Measurements from ENCODE around the gene LDB3. TPM values are rescaled to one million over a fixed set of nuclear protein-coding genes. Genes with fewer than 3 reads are reported as not detected.

Gene LDB3
- total and polyA plus RNA-seq, 2 of the 8 experiments (the other 6 are each of a cell fraction or from before 2014, with no cell fraction given), result 0.20 to 0.43 TPM

GRCh38 chr10:86653379-86653778 lies 14.9 kb upstream of the LDB3 start:
- Histone ChIP-seq H3K56ac (replicated peaks; ENCODE audit: insufficient read length, low read depth, low read length) (peak overlapping the region; percentile 98), H3K4me1 (replicated peaks in 1 of 4; ENCODE audit: control insufficient read depth in 3 of 4, insufficient read depth in 4 of 4, low read length in 3 of 4) (peaks cover 0 to 6% (median 3%) of the 10 kb centered on the region in 4 experiments; a peak in 1 of 7 replicates), H3K27ac (ENCODE audit: low read depth, low read length) (no peak overlapping the region), H3K36me3 (ENCODE audit: control insufficient read depth in 2 of 4, insufficient read depth in 4 of 4, low read length in 3 of 4) (no peaks in the 10 kb centered on the region), H2AK5ac (ENCODE audit: low read depth, low read length) (no peak overlapping the region), H3K79me1 (ENCODE audit: low read depth, low read length) (no peaks in the 10 kb centered on the region), H3K4ac (replicated peaks; ENCODE audit: insufficient read length, low read depth, low read length) (no peak overlapping the region), H2AFZ (ENCODE audit: low read length) (no peak overlapping the region), H2BK5ac (ENCODE audit: low read depth, low read length) (no peak overlapping the region), H3K4me3 (ENCODE audit: extremely low read depth in 1 of 4, insufficient read depth in 2 of 4, low read depth in 3 of 4, low read length in 4 of 4) (no peak overlapping the region), H4K91ac (replicated peaks; ENCODE audit: insufficient read length, low read length) (no peak overlapping the region), H3K9me3 (ENCODE audit: insufficient read depth in 2 of 2, low read depth in 1 of 2, low read length in 1 of 2) (no peaks in the 10 kb centered on the region), H2BK120ac (replicated peaks; ENCODE audit: low read depth, low read length) (no peak overlapping the region), H4K8ac (ENCODE audit: extremely low read depth, insufficient read depth, low read length) (no peak overlapping the region; the same call in 1 of the 2 replicates), H3K14ac (ENCODE audit: insufficient read length) (no peak overlapping the region), H3K79me2 (ENCODE audit: control insufficient read depth in 1 of 2, insufficient read depth in 2 of 2, low read length in 2 of 2) (no peaks in the 10 kb centered on the region), H2BK20ac (ENCODE audit: low read length) (0 out of 2 replicates have a peak overlapping the region, but pooled peaks have one; percentile 61), H4K20me1 (replicated peaks in 1 of 2; ENCODE audit: control insufficient read depth in 1 of 2, insufficient read depth in 2 of 2, low read length in 2 of 2) (peaks cover 0 to 6% of the 10 kb centered on the region in 2 experiments), H3K27me3 (replicated peaks in 1 of 4; ENCODE audit: control insufficient read depth in 3 of 4, extremely low read depth in 1 of 4, insufficient read depth in 3 of 4, low read length in 3 of 4) (0 out of 7 replicates have a peak, but pooled peaks cover 0 to 2% (median 0%) of the 10 kb centered on the region in 4 experiments), H2BK15ac (ENCODE audit: low read length) (no peak overlapping the region), H3K4me2 (ENCODE audit: insufficient read depth in 1 of 2, low read depth in 2 of 2, low read length in 2 of 2) (no peak overlapping the region), H3K23ac (ENCODE audit: insufficient read length) (no peak overlapping the region), H3K23me2 (ENCODE audit: low read depth, low read length) (peaks cover 7% of the 10 kb centered on the region; the same call in 1 of the 2 replicates), H4K5ac (ENCODE audit: insufficient read length, low read depth, low read length) (no peak overlapping the region), H3K18ac (ENCODE audit: extremely low read depth, low read length) (no peak overlapping the region), H3K9ac (replicated peaks in 1 of 4; ENCODE audit: extremely low read depth in 1 of 4, low read depth in 3 of 4, low read length in 3 of 4) (no peak overlapping the region), H2BK12ac (ENCODE audit: low read depth, low read length) (no peak overlapping the region)
- POLR2A ChIA-PET (ENCODE audit: partially characterized antibody), result interaction anchor here (1.9 kb wide), 1 partner anchor 11 kb away, joined by 4 read pairs; no protein-coding TSS in a partner anchor
- WGBS, 2 experiments (ENCODE audit: extremely low coverage in 1 of 2, insufficient coverage in 1 of 2, insufficient read length in 1 of 2, insufficient replicate concordance in 2 of 2, low coverage in 1 of 2, low lambda C conversion rate in 2 of 2, missing lambda C conversion rate in 1 of 2), result 95% methylated on average over 3 of the region's 3 CpGs; no CpG with 5 or more reads in 1 of the 2 experiments
- CTCF ChIA-PET (ENCODE audit: partially characterized antibody), result interaction anchor here (0.7 to 2.0 kb wide), 3 partner anchors 9 to 68 kb away, joined by 3 to 7 read pairs (median 4); no protein-coding TSS in a partner anchor
- TF ChIP-seq RAD21 (IDR thresholded peaks at IDR 0.05 in 1 of 2, conservative IDR thresholded peaks at IDR 0.05 in 1 of 2; ENCODE audit: low read depth in 2 of 2, low read length in 2 of 2) (no peak), E2F6 (IDR thresholded peaks at IDR 0.05) (no peak), SAP30 (IDR thresholded peaks at IDR 0.05; ENCODE audit: insufficient read depth, insufficient replicate concordance, low read length) (no peak), SP4 (IDR thresholded peaks at IDR 0.05; ENCODE audit: low read length) (no peak), SRF (IDR thresholded peaks at IDR 0.05; ENCODE audit: low read depth, low read length) (no peak), NANOG (IDR thresholded peaks at IDR 0.05; ENCODE audit: insufficient read depth, low read depth, low read length, poor library complexity, severe bottlenecking) (no peak), RFX5 (IDR thresholded peaks at IDR 0.05; ENCODE audit: borderline replicate concordance, low read depth, low read length) (no peak), ZNF274 (IDR thresholded peaks at IDR 0.05; ENCODE audit: borderline replicate concordance, extremely low read depth, low read length) (no peak), CTBP2 (IDR thresholded peaks at IDR 0.05; ENCODE audit: borderline replicate concordance, insufficient read depth, insufficient read length, low read length) (no peak)
- DNase-seq (ENCODE audit: low read depth in 1 of 2, low spot score in 2 of 2) (no peak), FAIRE-seq (no peak)

All from H1 (cell line).